Measurements from ENCODE around the gene ZNF234.
"Not testable (repeated sequence)": the region's sequence is repeated elsewhere in the genome, so short reads cannot be mapped to it uniquely, and the experiment has no call there.

ZNF234 gene

DNA sequence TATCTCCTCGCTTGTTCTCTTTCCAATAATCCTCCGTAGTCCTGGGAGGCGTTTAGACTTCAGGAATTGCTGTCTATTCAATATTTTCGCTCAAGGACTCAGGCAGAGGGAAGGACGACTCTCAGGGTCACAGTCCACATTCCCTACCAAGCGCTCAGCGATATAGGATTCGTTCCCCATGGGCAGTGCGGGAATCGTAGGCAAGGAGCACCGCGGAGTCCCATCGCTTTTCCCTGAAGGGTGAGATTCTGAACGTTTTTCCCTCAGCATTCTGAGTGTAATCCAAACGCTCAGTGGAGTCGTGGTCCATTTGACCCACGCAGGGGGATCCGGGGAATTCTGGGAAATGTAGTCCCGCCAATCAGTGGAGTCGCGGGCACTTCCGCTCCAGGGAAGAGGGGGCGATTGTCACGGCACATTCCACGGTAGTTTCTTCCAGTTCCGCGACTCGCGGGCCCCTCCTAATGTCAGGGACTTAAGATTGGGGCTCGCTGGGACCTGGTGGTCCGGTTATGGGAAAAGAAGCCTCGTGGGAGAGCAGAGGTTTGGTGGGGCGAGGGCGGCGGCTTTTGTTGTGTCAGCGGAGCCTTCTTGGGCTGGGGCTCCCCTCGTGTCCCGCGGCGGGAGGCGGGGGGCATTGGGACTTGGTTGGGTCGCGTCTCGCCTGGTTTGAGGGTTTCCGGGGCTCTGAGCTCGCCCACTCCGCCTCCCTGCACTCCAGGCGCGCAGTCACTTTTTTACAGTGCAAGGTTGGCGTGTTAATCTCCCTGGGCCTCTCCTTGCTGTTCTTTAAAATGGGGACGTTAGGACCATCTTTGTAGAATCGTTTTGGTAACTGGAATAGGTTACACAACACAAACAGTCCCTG is at the start of gene ZNF234:
TSS of gene ZNF234 (plus strand) at position 364 of the 868 bp plus-strand sequence. CDS start 3,079 bp downstream, outside the sequence.
- H3K4me3 ChIP-seq (ENCODE audit: low read depth, low read length) = peak within 1 kb of the TSS; percentile 96

DNA sequence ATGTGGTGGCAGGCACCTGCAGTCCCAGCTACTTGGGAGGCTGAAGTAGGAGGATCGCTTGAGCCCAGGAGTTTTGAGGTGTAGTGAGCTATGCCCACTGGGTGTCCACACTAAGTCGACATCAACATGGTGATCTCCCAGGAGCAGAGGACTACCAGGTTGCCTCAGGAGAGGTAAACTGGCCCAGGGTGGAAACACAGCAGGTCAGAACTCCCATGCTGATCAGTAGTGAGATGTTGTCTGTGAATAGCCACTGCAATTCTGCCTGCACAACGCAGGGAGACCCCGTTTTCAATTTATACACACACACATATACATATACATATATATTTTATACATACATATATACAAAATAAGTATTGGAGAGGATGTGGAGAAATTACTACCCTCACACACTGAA is 49.2 kb upstream of the ZNF234 start:
- H3K4me3 ChIP-seq (ENCODE audit: low read depth, low read length) = no peak overlapping the region

DNA sequence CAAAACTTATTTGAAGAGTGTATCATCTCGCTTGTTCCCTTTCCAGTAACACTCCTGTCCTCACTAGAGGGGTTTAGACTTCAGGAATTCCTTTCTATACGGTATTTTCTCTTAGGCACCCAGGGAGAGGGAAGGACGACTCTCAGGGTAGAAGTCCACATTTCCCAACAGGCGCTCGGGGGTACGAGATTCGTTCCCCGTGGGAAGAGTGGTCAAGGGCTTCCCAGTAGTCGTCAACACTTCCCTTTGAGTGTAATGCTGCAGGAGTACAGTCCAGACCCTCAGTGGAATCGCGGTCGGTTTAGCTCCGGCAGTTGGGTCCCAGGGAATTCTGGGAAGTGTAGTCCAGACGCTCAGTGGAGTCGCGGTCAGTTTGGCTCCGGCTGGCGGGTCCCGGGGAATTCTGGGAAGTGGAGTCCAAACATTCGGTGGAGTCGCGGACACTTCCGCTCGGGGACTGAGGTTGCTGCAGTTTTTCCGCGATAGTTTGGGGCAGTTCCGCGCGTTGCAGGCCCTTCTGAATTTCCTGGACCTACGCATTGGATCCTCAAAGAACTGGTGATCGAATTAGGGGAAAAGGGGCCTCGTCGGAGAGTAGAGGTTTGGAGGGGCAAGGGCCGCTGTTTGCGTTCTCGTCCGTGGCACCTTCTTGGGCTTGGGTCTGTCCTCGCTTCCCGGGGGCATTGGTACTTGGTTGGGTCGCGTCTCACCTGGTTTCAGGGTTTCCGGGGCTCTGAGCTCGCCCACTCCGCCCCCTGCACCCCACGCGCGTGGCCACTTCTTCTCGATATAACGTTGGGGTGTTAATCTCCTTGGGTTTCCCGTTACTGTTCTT is 47.2 kb upstream of the ZNF234 start, which contains the start of gene ZNF224:
TSS of gene ZNF224 (plus strand) at position 431 of the 835 bp plus-strand sequence. CDS start 3,513 bp downstream, outside the sequence.
- H3K4me3 ChIP-seq (ENCODE audit: low read depth, low read length) = peak within 1 kb of the TSS; percentile 94

DNA sequence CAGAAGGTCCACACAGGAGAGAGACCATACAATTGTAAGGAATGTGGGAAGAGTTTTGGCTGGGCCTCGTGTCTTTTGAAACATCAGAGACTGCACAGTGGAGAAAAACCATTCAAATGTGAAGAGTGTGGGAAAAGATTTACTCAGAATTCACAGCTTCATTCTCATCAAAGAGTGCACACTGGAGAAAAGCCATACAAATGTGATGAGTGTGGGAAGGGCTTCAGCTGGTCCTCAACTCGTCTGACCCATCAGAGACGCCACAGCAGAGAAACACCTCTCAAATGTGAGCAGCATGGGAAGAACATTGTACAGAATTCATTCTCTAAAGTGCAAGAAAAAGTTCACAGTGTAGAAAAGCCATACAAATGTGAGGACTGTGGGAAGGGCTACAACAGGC is 33.6 kb upstream of the ZNF234 start:
- no peak overlapping the region for H3K4me3 ChIP-seq (ENCODE audit: low read depth, low read length)

DNA sequence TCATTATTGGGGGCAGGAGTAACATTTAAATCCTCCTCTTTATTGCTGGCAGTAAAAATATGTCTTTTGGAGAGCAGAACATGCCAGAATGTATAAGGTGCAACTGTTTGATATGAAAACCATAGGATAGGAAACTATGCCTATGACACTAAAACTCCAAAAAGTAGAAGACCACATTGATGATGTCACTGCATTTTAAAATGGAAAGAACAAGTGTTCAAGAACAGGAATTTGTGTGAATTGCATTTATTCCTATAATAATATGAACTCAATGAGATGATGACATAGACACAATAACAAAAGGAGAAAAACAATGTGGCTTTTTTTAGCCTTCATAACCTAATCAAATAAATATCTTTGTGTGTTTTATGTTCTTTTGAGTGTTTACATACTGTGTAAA is 31.9 kb upstream of the ZNF234 start:
- no peak overlapping the region for H3K4me3 ChIP-seq (ENCODE audit: low read depth, low read length)

DNA sequence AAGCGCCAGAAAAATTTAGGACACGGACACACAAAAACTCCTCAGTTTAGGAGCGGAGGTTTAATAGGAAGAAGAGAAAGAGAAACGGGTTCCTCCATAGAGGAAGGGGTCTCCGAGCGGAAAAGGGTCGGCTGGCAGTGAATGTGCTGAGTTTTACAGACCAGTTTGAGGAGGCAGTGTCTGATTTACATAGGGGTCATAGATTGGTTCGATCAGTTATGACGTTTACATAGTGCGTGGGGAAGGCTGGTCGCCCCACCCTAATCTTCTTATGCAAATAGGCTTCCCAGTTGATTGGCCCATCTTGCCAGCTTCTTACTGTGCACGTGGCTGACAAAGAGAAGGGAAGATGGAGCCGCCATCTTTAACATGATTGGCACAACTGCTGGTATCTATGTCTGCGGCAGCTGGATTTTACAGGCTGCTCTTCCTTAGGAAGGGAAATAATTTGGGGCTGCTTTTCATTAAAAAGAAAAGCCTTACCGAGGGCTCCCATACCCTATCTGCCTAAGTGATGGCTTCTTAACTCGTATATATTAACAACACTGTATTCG is 29.4 kb upstream of the ZNF234 start:
- peak overlapping the region; percentile 97 for H3K4me3 ChIP-seq (ENCODE audit: low read depth, low read length)

DNA sequence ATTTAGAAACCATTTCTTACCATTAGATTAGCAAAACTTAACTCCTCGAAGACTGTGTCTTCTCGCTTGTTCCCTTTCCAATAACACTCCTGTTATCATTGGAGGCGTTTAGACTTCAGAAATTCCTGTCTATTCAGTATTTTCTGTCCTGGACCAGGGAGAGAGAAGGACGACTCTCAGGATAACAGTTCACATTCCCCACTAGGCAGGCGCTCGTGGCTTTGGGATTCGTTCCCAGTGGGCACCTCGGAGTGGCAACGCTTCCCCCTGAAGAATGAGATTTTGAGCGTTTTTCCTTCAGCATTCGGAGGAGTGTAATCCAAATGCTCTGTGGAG is 28.6 kb upstream of the ZNF234 start:
- peak overlapping the region; percentile 97 for H3K4me3 ChIP-seq (ENCODE audit: low read depth, low read length)

DNA sequence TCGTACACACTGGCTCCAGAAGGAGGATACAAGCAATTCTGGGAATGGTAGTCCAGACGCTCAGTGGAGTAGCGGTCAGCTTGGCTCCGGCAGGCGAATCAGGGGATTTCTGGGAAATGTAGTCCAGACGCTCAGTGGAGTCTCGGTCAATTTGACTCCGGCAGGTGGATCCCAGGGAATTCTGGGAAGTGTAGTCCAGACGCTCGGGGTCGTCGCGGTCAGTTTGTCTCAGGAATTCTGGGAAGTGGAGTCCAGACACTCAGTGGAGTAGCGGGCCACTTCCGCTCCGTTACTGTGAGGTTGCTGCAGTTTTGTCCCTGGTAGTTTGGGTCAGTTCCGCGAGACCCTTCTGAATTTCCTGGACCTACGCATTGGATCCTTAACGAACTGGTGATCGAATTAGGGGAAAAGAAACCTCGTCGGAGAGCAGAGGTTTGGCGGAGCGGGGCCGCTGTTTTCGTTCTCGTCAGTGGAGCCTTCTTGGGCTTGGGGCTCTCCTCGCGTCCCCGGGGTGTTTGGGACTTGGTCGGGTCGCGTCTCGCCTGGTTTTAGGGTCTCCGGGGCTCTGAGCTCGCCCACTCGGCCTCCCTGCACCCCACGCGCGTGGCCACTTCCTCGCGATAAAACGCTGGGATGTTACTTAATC is 28.1 kb upstream of the ZNF234 start, which contains the start of gene ZNF225:
TSS of gene ZNF225 (plus strand) at position 262 of the 646 bp plus-strand sequence. CDS start 2,429 bp downstream, outside the sequence.
- H3K4me3 ChIP-seq (ENCODE audit: low read depth, low read length) = peak within 1 kb of the TSS; percentile 97

DNA sequence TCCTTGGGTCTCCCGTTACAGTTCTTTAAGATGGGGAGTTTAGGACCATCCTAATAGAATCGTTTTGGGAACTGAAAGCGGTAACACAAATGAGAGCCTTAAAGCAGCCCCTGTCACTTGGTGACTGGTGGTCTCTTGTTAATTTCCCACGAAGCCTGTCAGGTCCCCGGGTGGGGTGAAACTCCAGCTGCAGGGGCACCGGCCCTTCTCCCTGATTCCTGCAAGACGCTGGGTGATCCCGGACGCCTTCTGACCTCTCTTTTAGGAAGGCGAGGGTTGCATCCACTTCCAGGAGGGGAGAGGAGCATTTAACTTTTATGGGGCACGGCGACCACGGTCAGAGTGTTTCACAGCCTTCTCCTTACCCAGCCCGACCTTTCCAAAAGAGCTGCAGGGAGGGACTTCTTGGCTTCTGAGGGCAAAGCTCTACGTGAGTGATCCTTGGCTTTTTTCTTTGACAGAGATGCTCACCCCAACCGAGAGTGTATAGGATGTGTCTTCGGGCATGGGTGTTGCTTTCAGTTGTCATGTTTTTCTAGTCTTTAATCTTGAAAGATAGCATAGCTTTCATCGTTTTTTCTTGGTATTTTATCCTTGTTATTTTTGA is 27.5 kb upstream of the ZNF234 start:
- peak overlapping the region; percentile 97 for H3K4me3 ChIP-seq (ENCODE audit: low read depth, low read length)

DNA sequence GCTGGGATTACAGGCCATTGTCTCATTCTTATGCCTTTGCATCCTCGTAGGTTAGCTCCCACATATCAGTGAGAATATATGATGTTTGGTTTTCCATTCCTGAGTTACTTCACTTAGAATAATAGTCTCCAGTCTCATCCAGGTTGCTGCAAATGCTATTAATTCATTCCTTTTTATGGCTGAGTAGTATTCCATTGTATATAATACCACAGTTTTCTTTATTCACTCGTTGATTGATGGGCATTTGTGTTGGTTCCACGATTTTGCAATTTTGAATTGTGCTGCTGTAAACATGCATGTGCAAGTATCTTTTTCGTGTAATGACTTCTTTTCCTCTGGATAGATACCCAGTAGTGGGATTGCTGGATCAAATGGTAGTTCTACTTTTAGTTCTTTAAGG is 20.2 kb upstream of the ZNF234 start:
- not testable (repeated sequence) for H3K4me3 ChIP-seq (ENCODE audit: low read depth, low read length)

DNA sequence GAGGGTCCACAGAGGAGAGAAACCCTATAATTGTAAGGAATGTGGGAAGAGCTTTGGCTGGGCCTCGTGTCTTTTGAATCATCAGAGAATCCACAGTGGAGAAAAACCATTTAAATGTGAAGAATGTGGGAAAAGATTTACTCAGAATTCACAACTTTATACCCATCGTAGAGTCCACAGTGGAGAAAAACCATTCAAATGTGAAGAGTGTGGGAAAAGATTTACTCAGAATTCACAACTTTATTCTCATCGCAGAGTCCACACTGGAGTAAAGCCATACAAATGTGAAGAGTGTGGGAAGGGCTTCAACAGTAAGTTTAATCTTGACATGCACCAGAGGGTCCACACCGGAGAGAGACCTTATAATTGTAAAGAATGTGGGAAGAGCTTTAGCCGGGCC is 9.4 kb upstream of the ZNF234 start:
- no peak overlapping the region for H3K4me3 ChIP-seq (ENCODE audit: low read depth, low read length)

DNA sequence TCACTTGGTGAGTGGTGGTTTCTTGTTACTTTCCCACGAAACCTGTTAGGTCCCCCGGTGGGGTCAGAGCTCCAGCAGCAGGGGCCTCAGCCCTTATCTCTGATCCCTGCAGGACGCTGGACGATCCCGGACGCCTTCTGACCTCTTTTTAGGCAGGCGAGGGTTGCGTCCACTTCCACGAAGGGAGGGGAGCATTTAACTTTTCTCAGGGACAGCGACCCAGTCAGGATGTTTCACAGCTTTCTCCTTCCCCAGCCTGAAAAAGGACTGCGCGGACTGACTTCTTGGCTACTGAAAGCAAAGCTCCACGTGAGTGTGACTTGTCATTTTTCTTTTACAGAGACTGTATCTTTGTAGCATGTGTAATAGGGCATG is 692 bp downstream of the ZNF234 start:
- peak overlapping the region; percentile 96 for H3K4me3 ChIP-seq (ENCODE audit: low read depth, low read length)

DNA sequence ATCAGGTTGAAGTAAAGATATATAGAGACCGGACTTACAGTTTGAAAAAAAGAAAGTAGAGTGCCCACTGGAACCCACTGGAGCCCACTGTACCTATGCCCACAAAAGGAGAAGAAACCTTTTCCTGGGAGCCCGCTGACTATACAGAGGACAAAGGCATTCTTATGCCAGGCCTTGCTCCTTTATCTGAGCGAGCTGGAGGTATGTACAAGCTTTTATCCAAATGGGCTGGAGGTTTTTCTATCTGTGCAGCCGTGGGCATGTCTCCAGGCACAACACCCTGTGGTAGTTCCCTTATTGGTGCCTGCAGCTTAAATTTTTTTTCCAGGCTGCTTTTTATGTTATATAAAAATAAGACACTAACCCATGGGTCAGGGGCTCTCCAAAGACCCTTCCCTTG is 8.4 kb downstream of the ZNF234 start:
- no peak overlapping the region for H3K4me3 ChIP-seq (ENCODE audit: low read depth, low read length)

DNA sequence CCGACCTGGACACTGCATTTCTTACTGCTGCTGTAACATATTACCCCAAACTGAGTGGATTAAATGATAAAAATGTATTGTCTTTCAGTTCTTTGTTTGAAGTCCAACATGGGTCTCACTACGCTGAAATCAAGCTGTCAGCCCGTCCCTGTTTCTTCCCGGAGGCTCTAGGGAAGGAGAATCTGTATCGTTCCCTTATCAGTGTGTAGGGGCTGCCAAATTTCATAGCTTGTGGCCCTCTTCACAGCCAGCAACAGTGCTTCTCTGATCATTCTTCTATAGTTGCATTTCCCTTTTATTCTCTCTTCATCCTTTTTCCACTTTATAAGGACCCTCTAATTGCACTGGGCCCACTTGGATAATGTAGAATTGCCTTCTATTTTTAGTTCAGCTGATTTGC is 10.1 kb downstream of the ZNF234 start:
- H3K4me3 ChIP-seq (ENCODE audit: low read depth, low read length) = no peak overlapping the region

DNA sequence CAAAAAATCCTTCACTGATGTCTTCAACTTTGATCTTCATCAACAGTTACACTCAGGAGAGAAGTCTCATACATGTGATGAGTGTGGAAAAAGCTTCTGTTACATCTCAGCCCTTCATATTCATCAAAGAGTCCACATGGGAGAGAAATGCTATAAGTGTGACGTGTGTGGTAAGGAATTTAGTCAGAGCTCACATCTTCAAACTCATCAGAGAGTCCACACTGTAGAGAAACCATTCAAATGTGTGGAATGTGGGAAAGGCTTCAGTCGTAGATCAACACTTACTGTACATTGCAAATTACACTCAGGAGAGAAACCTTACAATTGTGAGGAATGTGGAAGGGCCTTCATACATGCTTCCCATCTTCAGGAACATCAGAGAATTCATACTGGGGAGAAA is 15.1 kb downstream of the ZNF234 start:
- H3K4me3 ChIP-seq (ENCODE audit: low read depth, low read length) = no peak overlapping the region

DNA sequence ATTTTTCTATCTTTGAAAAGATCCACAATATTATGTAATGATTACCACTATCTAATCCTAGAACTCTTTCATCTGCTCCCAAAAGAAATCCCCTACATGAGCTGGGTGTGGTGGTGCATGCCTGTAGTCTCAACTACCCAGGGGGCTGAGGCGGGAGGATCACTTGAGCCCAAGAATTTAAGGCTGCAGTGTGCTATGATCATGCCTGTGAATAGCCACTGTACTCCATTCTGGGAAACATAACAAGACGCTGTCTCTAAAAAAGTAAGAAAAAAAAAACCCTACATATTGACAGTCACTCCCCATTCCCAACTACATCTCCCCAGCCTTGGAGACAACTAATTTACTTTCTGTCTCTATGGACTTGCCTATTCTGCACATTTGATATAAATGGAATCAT is 22.4 kb downstream of the ZNF234 start:
- no peak overlapping the region for H3K4me3 ChIP-seq (ENCODE audit: low read depth, low read length)

DNA sequence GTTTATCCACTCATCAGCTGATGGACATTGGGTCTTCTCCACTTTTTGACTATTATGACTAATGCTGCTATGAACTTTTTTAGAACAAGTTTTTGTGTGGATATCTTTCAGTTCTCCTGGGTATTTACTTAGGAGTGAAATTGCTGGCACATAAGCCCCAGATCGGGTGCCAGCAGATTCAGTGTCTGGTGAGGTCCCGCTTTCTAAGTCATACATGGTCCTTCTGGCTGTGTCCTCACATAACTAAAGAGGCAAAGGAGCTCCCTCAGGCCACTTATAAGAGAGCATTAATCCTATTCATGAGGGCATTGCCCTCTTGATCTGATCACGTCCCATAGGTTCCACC is 22.9 kb downstream of the ZNF234 start:
- peak overlapping the region; percentile 82 for H3K4me3 ChIP-seq (ENCODE audit: low read depth, low read length)

DNA sequence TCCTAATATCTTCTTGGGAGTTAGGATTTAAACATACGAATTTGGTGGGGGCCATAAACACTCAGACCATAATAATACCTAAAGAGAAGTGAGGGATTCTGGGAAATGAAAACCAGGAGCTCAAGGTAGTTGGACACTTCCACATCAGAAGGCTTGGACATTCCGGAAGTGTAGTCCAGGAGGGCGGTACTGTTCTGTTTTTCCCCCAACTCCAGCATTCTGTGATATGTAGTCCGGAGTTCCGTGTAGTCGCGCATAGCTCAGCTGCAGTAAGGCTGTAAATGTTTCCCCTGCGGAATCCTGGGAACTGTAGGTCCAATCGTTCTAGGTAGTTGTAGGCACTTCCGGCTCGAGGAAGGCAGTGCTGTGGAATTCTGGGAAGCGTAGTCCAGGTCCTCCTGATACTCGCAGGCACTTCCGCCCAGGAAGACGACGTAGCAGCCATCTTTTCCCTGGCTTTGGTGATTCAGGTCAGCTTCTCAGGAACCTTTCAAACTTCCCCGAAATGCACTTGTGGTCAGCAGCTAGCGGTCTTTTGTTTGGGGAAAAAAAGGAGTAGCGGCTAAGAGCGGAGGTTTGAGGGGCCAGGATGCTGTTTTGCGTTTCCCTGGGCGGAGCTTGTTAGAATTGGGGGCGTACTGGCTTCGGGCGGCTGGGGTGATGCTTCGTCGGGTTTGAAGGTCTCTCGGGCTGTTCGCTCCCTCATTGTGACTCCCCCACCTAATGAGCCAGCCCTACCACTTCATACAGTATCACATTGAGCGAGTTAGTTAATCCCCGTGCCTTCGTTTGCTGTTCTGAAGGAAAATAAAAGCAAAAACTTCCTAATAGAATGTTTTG is 23.5 kb downstream of the ZNF234 start, which contains the start of gene ZNF226:
TSS of gene ZNF226 (plus strand) at position 428 of the 840 bp plus-strand sequence. CDS start 4,981 bp downstream, outside the sequence.
- H3K4me3 ChIP-seq (ENCODE audit: low read depth, low read length) = peak within 1 kb of the TSS; percentile 82

DNA sequence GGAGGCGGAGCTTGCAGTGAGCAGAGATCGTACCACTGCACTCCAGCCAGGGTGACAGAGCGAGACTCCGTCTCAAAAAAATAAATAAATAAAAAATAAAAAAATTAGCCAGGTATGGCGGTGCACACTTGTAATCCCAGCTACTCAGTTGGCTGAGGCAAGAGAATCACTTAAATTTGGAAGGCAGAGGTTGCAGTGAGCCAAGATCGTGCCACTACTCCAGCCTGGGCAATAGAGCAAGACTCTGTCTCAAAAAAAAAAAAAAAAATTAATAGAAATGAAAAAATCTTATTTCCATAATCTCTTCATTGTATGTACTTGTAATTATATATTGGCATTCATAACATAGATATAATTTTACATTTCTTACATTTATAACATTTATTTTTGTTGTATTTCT is 29.3 kb downstream of the ZNF234 start:
- not testable (repeated sequence) for H3K4me3 ChIP-seq (ENCODE audit: low read depth, low read length)

DNA sequence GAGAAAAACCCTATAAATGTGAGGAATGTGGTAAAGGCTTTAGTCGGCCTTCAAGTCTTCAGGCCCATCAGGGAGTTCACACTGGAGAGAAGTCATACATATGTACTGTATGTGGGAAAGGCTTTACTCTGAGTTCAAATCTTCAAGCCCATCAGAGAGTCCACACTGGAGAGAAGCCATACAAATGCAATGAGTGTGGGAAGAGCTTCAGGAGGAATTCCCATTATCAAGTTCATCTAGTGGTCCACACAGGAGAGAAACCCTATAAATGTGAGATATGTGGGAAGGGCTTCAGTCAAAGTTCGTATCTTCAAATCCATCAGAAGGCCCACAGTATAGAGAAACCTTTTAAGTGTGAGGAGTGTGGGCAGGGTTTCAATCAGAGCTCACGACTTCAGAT is 35.2 kb downstream of the ZNF234 start:
- H3K4me3 ChIP-seq (ENCODE audit: low read depth, low read length) = no peak overlapping the region
